Ureter (tissue), 1 donor: ENCODE measurements around the gene RRP1. TPM values are rescaled to one million over a fixed set of nuclear protein-coding genes. Genes with fewer than 3 reads are reported as not detected.
A peak's percentile ranks its signal among the peaks of the same experiment; 100 is the strongest.

Source experiments
- DNase-seq: peaks from one replicate; pipeline ENCODE4 v3.0.0-alpha.2; 2020; ENCODE audit warnings: low spot score
- total RNA-seq: library from RNA; stranded (reverse); gene quantifications from one replicate; pipeline ENCODE4 v1.2.4, GENCODE V29; 2023
- donor health status: DM: yes; HTN: yes; CAD: no.

RRP1 gene
- total RNA-seq, 1 donor from 2014 or later: 32.0 TPM

DNA sequence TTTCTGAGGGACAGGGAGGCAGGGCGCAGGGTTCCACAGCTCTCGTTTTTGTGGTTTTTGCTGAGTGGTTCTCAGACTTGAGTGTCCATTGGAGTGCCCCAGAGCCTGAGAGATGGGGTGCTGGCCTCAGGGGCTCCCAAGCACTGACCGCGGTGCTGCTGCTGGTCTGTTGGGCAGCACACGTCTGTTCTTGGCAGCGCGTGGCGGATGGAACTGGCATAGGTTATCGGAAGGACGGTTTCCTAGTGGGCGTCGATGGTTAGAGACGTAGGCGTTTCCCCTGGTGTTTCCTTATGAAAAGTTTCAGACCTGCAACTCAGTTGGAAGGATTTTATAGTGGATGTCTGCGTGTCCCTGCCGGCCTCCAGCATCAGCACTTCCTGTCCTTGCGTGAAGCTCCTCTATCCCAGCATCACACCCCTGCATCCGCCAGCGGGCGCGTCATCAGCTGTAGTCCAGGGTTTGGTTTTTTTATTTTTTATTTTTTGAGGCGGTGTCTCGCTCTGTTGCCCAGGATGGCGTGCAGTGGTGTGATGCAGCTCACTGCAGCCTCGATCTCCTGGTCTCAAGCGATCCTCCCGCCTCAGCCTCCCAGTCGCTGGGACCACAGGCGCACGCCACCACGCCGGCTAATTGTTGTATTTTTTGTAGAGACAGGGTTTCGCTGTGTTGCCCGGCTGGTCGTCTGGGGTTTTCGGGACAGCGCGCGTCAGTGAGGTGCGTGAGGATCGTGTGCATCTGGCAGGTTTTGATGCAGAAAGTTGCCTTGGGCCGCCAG lies 11.8 kb downstream of the RRP1 start:
- no peak for DNase-seq

DNA sequence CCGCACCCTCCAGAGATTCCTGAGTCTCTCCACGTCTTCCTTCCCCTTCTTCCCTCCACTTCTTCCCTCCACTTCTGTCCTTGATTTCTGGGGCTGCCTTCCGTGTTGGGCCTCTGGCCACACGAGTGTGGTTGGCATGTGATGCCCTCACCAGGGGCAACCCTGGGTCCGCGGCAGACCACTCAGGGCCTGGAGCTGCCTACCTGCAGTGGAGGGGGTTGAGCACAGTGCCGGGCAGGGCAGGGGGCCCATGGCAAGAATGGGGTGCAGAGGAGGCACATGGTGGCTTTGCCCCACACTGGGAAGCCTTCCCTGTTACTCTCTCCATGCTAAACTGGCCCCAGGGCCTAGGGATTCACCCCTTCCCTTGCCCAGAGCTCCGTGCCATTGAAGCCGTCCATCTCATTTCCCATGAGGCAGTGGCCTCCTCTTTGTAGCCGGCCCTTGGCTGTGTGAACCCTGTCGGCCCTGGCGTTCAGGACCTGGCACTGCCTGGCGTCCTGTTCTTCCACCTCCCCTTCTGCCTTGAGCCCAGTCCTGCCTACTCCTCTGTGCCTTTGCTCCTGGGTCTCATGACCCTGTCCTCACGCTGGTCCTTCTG lies 13.4 kb downstream of the RRP1 start:
- DNase-seq: no peak

- DNase-seq: no peak
Observed at GRCh38 chr21:43803558-43804300, 14.4 kb downstream of the RRP1 start.

- no peak for DNase-seq
Observed at GRCh38 chr21:43805275-43805800, 16.0 kb downstream of the RRP1 start.

GRCh38 chr21:43806017-43806710 lies 16.8 kb downstream of the RRP1 start:
- DNase-seq: no peak

GRCh38 chr21:43808367-43808766 lies 19.0 kb downstream of the RRP1 start:
- DNase-seq: no peak

- no peak for DNase-seq
Observed at GRCh38 chr21:43808832-43809251, 19.5 kb downstream of the RRP1 start.

- DNase-seq: no peak
Observed at GRCh38 chr21:43809346-43809799, 20.0 kb downstream of the RRP1 start.

GRCh38 chr21:43809853-43810504 lies 20.6 kb downstream of the RRP1 start:
- DNase-seq: no peak

- peak; percentile 93 for DNase-seq
Observed at GRCh38 chr21:43810505-43811261, 21.3 kb downstream of the RRP1 start.

- no peak for DNase-seq
Observed at GRCh38 chr21:43811262-43812105, 22.1 kb downstream of the RRP1 start.

GRCh38 chr21:43812139-43812821 lies 22.9 kb downstream of the RRP1 start:
- DNase-seq: peak; percentile 68

DNA sequence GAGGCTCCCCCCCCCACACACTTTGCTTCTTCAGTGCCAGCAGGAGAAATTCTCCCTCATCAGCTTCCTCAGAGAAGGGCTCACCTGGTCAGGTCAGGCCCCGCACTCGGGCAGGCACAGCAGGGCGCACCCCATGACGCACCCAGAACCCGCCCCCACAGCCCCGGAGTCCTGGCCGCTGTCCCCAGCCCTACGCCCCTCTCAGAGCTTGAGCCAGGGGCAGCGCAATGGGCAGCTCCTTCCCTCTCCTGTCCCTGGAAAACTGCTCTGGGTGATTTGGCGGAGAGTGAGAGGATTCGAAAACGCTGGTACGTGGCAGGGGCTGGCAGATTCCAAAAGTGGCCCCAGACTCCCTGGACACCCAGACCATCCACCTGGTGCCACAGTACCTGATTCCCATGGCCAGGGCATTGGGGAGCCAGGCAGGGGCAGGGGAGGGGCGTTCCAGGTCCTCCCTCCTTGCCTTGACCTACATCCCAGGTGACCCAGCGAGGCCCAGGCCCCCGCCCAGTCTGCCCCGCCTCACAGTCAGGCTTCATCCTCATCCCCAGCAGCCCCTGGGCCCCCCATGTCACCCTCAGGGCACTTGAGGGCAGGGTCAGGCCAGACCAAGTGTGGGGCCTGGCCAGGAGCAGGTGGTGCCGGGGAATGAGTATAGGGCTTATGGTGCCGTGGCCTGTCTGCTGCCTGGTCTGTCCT lies 23.7 kb downstream of the RRP1 start:
- DNase-seq: no peak

GRCh38 chr21:43813656-43813980 lies 24.2 kb downstream of the RRP1 start:
- DNase-seq: no peak

DNA sequence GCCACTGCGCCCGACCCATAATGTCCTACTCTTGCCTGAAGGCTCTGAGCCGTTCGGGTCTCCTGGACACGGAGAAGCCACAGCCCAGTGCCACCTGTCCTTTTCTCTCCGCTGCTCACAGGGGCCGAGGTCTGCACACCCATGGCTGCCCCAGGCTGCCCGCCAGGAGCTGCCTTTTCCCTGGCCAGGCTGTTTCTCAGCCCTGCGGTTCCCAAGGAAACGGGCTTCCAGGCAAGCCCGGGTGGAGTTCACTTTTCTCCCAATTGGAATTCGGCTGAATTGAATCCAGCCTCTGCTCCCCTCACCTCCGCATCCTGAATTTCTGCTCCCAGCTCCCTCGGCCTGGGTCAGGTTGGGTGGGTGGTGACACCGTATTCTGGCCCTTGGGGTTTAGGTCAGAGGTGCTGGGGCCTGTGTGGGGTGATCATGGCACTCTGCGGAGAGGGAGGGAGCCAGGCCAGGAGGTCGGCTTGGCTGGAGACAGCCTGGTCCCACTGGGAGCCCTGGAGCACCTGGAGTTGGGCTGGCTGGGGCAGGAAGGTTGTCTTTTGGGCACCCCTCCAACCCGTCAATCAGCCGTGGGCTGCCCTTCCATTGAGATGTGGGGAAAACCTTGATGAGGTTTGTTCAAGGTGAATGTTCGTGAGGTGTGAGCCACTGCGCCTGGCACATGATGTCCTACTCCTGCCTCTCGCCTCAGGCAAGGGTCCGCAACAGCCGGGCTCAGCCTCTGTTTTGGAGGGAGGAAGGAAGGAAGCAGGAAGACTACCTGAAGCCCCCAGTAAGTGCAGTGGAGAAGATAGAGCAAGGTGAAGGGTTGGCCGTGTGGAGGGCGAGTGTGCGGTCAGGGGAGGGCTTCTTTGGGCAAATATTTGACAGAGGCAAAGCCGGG lies 25.1 kb downstream of the RRP1 start:
- DNase-seq: no peak

DNA sequence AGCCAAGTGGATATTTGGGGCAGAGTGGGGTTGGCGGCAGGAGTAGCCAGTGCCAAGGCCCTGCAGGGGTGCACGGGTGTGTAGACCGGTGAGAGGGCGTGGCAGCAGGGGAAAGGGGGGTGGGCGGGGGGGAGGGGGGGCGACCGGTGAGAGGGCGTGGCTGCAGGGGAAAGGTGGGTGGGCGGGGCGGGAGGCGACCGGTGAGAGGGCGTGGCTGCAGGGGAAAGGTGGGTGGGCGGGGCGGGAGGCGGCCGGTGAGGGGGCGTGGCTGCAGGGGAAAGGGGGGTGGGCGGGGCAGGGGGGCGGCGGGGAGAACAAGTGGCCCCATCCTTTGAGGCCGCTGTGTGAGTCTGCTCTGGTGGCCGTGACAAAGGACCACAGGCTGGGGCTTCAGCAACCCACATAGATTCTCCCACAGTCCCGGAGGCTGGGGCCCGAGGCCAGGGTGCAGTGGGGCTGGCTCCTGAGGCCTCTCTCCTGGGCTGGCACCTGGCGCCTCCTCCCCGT lies 25.8 kb downstream of the RRP1 start:
- DNase-seq: no peak

DNA sequence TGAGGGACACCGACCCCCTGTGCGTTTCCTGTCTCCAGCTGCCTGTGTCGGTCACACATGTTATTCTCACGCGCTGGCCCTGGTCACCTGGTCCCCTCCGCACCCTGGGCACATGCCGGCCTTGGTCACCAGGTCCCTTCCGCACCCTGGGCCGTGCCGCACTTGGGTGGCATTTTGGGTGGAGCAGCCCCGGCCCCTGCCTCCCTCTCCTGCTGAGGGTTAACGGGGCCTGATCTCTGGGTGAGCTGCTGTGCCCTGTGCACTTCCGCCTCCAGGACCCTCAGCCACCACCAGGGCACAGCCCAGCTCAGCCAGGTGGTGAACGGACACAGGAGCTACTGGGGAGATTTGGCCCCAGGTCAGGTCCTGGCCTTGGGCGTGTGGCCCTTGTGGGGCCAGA lies 26.6 kb downstream of the RRP1 start:
- no peak for DNase-seq
